ENCODE measurements around the gene SNX3.
A peak's percentile ranks its signal among the peaks of the same experiment; 100 is the strongest.

Gene SNX3

DNA sequence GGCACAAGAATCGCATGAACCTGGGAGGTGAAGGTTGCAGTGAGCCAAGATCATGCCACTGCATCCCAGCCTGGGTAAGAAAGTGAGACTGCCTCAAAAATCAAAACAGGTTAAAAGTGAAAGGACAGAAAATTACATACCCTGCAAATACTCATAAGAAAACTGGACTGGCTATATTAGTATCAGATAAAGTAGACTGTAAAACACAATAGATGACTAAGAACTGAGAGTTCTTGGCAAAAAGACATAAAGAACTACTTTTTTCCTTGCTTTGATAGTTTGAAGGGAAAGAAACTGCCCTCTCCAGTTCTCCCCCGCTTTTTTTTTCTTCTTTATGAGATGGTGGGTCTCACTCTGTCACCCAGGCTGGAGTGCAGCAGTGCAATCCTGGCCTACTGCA lies 17.0 kb downstream of the SNX3 start:
- H3K36me3 Mint-ChIP-seq, result peaks cover 65% of the 10 kb centered on the region
- no peaks in the 10 kb centered on the region for H3K27me3 Mint-ChIP-seq
- H3K4me1 Mint-ChIP-seq, result peaks cover 47% of the 10 kb centered on the region
- no peak overlapping the region for H3K27ac Mint-ChIP-seq
- H3K9me3 Mint-ChIP-seq, result peaks cover 3% of the 10 kb centered on the region
- no peak overlapping the region for H3K4me3 Mint-ChIP-seq
- ATAC-seq, result no peak

- no peak overlapping the region for H3K27ac Mint-ChIP-seq
- no peaks in the 10 kb centered on the region for H3K27me3 Mint-ChIP-seq
- peaks cover 40% of the 10 kb centered on the region for H3K4me1 Mint-ChIP-seq
- no peak for ATAC-seq
- no peak overlapping the region for H3K4me3 Mint-ChIP-seq
- peaks cover 3% of the 10 kb centered on the region for H3K9me3 Mint-ChIP-seq
- H3K36me3 Mint-ChIP-seq, result peaks cover 71% of the 10 kb centered on the region
Measured at GRCh38 chr6:108242721-108243120, 18.1 kb downstream of the SNX3 start.

- Mint-ChIP-seq H3K36me3 (peaks cover 76% of the 10 kb centered on the region), H3K27ac (no peak overlapping the region), H3K9me3 (peaks cover 3% of the 10 kb centered on the region), H3K27me3 (no peaks in the 10 kb centered on the region), H3K4me1 (peaks cover 38% of the 10 kb centered on the region), H3K4me3 (no peak overlapping the region)
- ATAC-seq, result no peak
Measured at GRCh38 chr6:108242259-108242658, 18.6 kb downstream of the SNX3 start.

- H3K9me3 Mint-ChIP-seq, result peaks cover 3% of the 10 kb centered on the region
- H3K36me3 Mint-ChIP-seq, result peaks cover 70% of the 10 kb centered on the region
- no peak overlapping the region for H3K4me3 Mint-ChIP-seq
- no peak overlapping the region for H3K27ac Mint-ChIP-seq
- no peaks in the 10 kb centered on the region for H3K27me3 Mint-ChIP-seq
- peaks cover 45% of the 10 kb centered on the region for H3K4me1 Mint-ChIP-seq
- ATAC-seq, result no peak
Measured at GRCh38 chr6:108238322-108238721, 22.5 kb downstream of the SNX3 start.

DNA sequence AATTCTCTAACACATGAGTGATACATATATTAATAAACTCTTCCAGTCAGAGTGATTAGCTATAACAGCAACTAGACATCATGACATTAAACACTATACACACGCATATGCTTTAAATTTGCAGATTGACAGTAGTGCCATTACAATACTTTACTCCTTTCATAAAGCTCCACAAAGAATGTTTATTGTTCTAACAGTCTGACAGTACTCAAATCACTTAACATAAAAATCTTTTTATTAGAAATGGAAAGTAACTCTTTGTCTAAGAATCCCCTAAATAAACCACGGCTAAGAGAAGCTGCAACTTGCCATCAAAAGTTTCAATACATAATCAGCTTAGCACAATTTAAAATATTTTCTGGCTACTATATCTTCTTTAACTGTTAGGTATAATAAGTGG lies 24.0 kb downstream of the SNX3 start:
- Mint-ChIP-seq H3K27me3 (no peaks in the 10 kb centered on the region), H3K36me3 (peaks cover 54% of the 10 kb centered on the region), H3K4me3 (no peak overlapping the region), H3K9me3 (no peaks in the 10 kb centered on the region), H3K27ac (no peak overlapping the region), H3K4me1 (peaks cover 44% of the 10 kb centered on the region)
- ATAC-seq, result no peak

GRCh38 chr6:108235127-108235526 lies 25.7 kb downstream of the SNX3 start:
- H3K27me3 Mint-ChIP-seq, result no peaks in the 10 kb centered on the region
- peaks cover 41% of the 10 kb centered on the region for H3K36me3 Mint-ChIP-seq
- H3K9me3 Mint-ChIP-seq, result no peaks in the 10 kb centered on the region
- no peak for ATAC-seq
- no peak overlapping the region for H3K27ac Mint-ChIP-seq
- peaks cover 47% of the 10 kb centered on the region for H3K4me1 Mint-ChIP-seq
- H3K4me3 Mint-ChIP-seq, result no peak overlapping the region

DNA sequence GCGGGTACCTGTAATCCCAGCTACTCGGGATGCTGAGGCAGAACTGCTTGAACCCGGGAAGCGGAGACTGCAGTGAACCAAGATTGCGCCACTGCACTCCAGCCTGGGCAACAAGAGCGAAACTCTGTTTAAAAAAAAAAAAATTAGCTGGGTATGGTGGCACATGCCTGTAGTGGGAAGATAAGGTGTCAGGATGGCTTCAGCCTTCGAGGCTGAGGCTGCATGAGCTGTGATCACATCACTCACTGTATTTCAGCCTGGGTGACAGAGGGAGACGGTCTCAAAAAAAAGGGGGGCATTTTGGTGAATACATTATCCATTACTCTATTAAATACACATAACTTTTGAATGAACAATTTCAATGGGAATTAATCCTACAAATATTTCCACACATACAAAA lies 32.4 kb downstream of the SNX3 start:
- Mint-ChIP-seq H3K9me3 (no peaks in the 10 kb centered on the region), H3K4me3 (no peak overlapping the region), H3K27me3 (no peaks in the 10 kb centered on the region), H3K36me3 (peaks cover 6% of the 10 kb centered on the region), H3K4me1 (peaks cover 36% of the 10 kb centered on the region), H3K27ac (peak overlapping the region; percentile 24)
- no peak for ATAC-seq

DNA sequence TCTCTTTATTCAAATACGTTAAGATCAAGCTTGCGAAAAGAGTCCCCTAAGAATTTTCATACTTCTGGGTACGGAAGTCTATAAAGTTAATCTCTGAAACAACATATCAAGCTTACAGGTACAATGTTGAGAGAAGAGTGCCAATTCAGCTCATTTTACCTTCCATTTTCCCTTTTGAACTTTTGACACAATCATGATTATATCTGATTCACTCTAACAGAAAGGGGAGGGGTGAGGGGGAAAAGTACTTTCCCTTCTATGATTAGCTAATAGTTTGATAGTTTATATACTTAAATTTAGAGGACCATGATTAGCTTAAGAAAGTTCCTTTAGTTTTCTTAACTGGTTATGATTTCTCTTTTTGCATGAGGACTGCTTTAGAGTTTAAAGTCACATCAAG lies 33.5 kb downstream of the SNX3 start:
- no peak overlapping the region for H3K4me3 Mint-ChIP-seq
- H3K27me3 Mint-ChIP-seq, result no peaks in the 10 kb centered on the region
- peak overlapping the region; percentile 24 for H3K27ac Mint-ChIP-seq
- H3K36me3 Mint-ChIP-seq, result peaks cover 11% of the 10 kb centered on the region
- no peaks in the 10 kb centered on the region for H3K9me3 Mint-ChIP-seq
- H3K4me1 Mint-ChIP-seq, result peaks cover 39% of the 10 kb centered on the region
- ATAC-seq, result no peak

GRCh38 chr6:108222504-108222903 lies 38.3 kb downstream of the SNX3 start:
- no peaks in the 10 kb centered on the region for H3K27me3 Mint-ChIP-seq
- H3K4me1 Mint-ChIP-seq, result peaks cover 21% of the 10 kb centered on the region
- ATAC-seq, result no peak
- H3K4me3 Mint-ChIP-seq, result no peak overlapping the region
- H3K27ac Mint-ChIP-seq, result peak overlapping the region; percentile 50
- no peaks in the 10 kb centered on the region for H3K9me3 Mint-ChIP-seq
- H3K36me3 Mint-ChIP-seq, result peaks cover 46% of the 10 kb centered on the region

DNA sequence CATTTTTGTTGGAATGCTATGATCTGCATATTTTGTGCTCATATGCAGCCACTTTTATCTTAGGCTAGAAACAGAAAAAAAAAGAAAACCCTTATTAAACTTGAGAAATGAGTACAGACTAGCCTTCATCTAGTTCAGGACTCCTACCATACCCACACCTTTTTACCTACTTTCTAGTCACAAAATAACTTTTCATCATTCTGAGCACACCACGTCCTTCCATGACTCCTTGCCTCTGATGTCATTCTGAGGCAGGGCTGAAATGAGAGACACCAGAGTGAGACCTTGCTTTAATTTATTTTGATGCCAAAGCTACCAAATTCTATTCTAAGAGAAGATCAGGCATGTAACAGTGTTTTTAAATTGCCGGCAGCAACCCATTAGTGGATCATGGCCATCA lies 38.8 kb downstream of the SNX3 start:
- Mint-ChIP-seq H3K9me3 (no peaks in the 10 kb centered on the region), H3K4me1 (peaks cover 18% of the 10 kb centered on the region), H3K27ac (peak overlapping the region; percentile 50), H3K4me3 (no peak overlapping the region), H3K36me3 (peaks cover 46% of the 10 kb centered on the region), H3K27me3 (no peaks in the 10 kb centered on the region)
- ATAC-seq, result no peak

GRCh38 chr6:108211671-108212070 lies 49.2 kb downstream of the SNX3 start:
- Mint-ChIP-seq H3K27ac (no peak overlapping the region), H3K9me3 (no peaks in the 10 kb centered on the region), H3K4me1 (peaks cover 6% of the 10 kb centered on the region), H3K4me3 (no peak overlapping the region), H3K27me3 (no peaks in the 10 kb centered on the region), H3K36me3 (peaks cover 49% of the 10 kb centered on the region)
- ATAC-seq, result no peak

GRCh38 chr6:108210556-108210955 lies 50.3 kb downstream of the SNX3 start:
- peak overlapping the region; percentile 30 for H3K27ac Mint-ChIP-seq
- H3K4me3 Mint-ChIP-seq, result no peak overlapping the region
- peaks cover 13% of the 10 kb centered on the region for H3K4me1 Mint-ChIP-seq
- H3K27me3 Mint-ChIP-seq, result no peaks in the 10 kb centered on the region
- no peaks in the 10 kb centered on the region for H3K9me3 Mint-ChIP-seq
- peaks cover 58% of the 10 kb centered on the region for H3K36me3 Mint-ChIP-seq
- ATAC-seq, result no peak

- Mint-ChIP-seq H3K27me3 (no peaks in the 10 kb centered on the region), H3K4me1 (peaks cover 14% of the 10 kb centered on the region), H3K36me3 (peaks cover 53% of the 10 kb centered on the region), H3K9me3 (no peaks in the 10 kb centered on the region), H3K27ac (no peak overlapping the region), H3K4me3 (no peak overlapping the region)
- no peak for ATAC-seq
Measured at GRCh38 chr6:108209738-108210137, 51.1 kb downstream of the SNX3 start.

GRCh38 chr6:108207013-108207412 lies 53.8 kb downstream of the SNX3 start:
- Mint-ChIP-seq H3K36me3 (peaks cover 48% of the 10 kb centered on the region), H3K27ac (peak overlapping the region; percentile 15), H3K9me3 (no peaks in the 10 kb centered on the region), H3K27me3 (no peaks in the 10 kb centered on the region), H3K4me1 (peaks cover 24% of the 10 kb centered on the region), H3K4me3 (no peak overlapping the region)
- no peak for ATAC-seq

GRCh38 chr6:108203189-108204112 lies 57.4 kb downstream of the SNX3 start:
- peak; percentile 86 for ATAC-seq
- peak overlapping the region; percentile 26 for H3K4me3 Mint-ChIP-seq
- peaks cover 24% of the 10 kb centered on the region for H3K4me1 Mint-ChIP-seq
- H3K27me3 Mint-ChIP-seq, result no peaks in the 10 kb centered on the region
- H3K9me3 Mint-ChIP-seq, result no peaks in the 10 kb centered on the region
- peaks cover 34% of the 10 kb centered on the region for H3K36me3 Mint-ChIP-seq
- peak overlapping the region; percentile 59 for H3K27ac Mint-ChIP-seq

- Mint-ChIP-seq H3K36me3 (peaks cover 13% of the 10 kb centered on the region), H3K4me3 (no peak overlapping the region), H3K4me1 (peaks cover 17% of the 10 kb centered on the region), H3K27ac (no peak overlapping the region), H3K9me3 (no peaks in the 10 kb centered on the region), H3K27me3 (no peaks in the 10 kb centered on the region)
- ATAC-seq, result no peak
Measured at GRCh38 chr6:108200631-108201030, 60.2 kb downstream of the SNX3 start.

Measured in stimulated activated memory B cell treated with anti-CD40 and anti-IgM and Interleukin-4, amounts not matched to agents 10 μg/mL and 1 μg/mL and 100 μg/mL, for 72 hours (primary cell).